Measurements from ENCODE around the gene TUBB3.

The TUBB3 gene

DNA sequence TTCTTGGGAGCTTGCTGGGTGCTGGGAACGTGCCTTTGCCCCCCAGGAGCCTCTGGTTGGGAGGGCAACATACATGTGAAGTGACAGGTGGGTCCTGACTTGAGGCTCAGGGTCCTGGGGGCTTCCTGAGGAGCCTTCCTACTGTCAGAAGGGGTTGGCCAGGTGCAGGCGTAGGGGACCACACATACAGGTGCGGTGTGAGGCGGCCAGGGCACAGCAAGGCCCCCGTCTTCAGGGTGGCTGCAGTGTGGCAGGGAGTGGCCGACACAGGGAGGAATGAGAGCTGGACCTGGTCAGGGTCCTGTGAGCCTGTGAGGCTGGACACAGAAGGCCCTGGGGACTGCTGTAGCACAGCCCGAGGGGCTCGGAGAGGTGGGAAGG lies 39.1 kb upstream of the TUBB3 start:
- no peak for DNase-seq (ENCODE audit: low read depth in 2 of 2)
- no peak overlapping the region for H3K4me3 ChIP-seq (replicated peaks in 1 of 2; ENCODE audit: low read depth in 2 of 2, low read length in 2 of 2)
- no peak for TF ChIP-seq CTCF (IDR thresholded peaks at IDR 0.05; ENCODE audit: low read depth, low read length)

GRCh38 chr16:89887243-89887642 lies 35.9 kb upstream of the TUBB3 start:
- TF ChIP-seq CTCF (IDR thresholded peaks at IDR 0.05; ENCODE audit: low read depth, low read length): no peak
- no peak for DNase-seq (ENCODE audit: low read depth in 2 of 2)
- H3K4me3 ChIP-seq (replicated peaks in 1 of 2; ENCODE audit: low read depth in 2 of 2, low read length in 2 of 2): no peak overlapping the region

DNA sequence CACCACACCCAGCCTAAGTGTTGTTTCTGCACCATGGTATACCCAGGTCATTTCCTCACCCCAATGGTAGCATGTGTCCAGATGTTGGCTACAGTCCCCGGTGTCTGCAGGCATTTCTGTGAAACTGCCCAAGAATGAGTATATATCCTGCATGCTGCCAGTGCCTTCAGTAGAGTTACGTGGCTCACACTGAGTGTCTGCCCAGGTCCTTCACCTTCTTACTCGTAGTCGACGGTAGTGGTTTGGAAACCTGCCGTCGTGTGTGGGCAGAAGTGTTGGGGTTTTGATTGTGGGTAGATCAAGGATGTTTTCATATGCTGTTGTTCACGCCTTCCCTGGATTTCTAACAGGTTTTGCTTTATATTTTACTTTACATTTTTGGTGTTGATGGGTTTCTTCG lies 32.9 kb upstream of the TUBB3 start:
- no peak for TF ChIP-seq CTCF (IDR thresholded peaks at IDR 0.05; ENCODE audit: low read depth, low read length)
- H3K4me3 ChIP-seq (replicated peaks in 1 of 2; ENCODE audit: low read depth in 2 of 2, low read length in 2 of 2): no peak overlapping the region
- DNase-seq (ENCODE audit: low read depth in 2 of 2): no peak

DNA sequence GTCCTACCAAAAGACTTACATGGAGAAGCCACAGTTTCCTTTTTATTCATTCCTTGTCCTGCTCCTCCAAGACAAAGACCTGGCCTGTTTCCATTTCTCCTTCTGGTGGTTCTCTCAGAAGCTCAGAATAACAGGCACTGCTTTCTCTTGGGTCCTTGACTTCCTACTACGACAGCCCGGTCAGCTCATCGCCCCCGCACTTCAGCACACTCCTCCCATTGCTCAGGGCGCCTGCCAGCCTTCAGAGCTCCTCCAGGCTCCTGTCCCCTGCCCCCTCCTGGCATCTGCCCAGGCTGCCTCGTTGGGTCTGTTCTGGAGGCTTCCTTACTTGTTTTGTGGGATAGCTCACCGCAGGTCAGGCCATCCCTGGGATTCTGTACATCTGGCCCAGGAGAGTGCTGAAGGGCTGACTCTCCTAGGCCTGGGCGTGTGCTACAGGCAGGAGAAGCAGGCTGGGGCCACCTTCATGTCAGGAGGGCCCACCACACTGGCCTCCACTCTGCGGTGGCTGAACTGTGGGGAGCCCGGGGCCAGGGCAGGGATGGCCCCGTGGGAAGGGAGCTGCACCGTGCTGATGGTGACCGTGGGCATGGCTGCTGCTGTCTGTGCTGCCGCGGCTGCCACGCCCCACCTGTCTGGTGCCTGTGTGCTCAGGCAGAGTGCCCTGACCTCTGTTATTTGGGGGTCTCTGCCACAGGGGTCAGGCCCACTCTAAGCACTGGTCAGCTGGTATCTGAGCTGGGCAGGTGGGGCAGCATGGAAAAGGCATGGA lies 32.1 kb upstream of the TUBB3 start:
- DNase-seq (ENCODE audit: low read depth in 2 of 2): peak; percentile 45 to 76
- no peak for TF ChIP-seq CTCF (IDR thresholded peaks at IDR 0.05; ENCODE audit: low read depth, low read length)
- H3K4me3 ChIP-seq (replicated peaks in 1 of 2; ENCODE audit: low read depth in 2 of 2, low read length in 2 of 2): no peak overlapping the region

DNA sequence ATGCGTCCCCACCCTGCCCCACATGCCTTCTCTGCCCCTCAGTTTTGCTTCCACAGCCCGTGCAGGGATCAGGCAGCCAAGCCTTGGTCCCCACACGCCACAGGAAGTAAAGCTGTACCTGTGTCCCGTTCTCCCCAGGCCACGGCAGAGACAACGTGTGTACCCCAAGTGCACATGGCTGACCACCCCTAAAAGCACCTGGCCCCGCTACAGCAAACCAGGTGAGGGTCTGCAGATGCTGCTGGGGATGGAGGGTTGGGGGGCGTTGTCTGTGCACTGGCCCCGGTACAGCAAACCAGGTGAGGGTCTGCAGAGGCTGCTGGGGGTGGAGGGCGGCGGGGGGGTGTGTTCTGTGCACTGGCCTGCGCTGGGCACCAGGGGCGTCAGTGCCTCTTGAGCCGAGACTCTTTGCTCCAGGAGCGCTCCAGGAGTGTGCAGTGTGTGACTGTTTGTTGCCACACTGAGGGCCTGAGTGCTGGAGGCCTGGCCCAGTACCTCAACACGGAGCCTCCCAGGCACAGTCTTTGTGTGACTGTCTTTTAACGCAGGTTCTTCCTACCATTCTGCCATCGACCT lies 31.0 kb upstream of the TUBB3 start:
- H3K4me3 ChIP-seq (replicated peaks in 1 of 2; ENCODE audit: low read depth in 2 of 2, low read length in 2 of 2): no peak overlapping the region
- no peak for TF ChIP-seq CTCF (IDR thresholded peaks at IDR 0.05; ENCODE audit: low read depth, low read length)
- no peak for DNase-seq (ENCODE audit: low read depth in 2 of 2)

DNA sequence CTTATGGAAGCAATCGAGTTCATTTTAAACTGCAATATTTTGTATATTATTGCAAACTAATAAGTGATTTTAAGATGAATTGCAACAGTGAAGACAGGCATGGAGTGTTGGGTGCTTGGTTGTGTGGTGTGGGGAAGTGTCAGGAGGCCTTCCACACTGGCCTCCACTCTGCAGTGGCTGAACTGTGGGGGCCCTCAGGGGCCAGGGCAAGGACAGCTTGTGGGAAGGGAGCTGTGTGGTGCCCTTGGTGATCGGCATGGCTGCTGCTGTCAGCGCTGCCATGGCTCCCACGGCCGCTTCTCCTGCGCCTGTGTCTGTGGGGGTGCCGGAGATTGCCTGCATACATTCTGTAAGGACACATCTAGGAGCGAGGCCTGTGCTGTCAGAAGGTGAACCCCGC lies 30.5 kb upstream of the TUBB3 start:
- no peak overlapping the region for H3K4me3 ChIP-seq (replicated peaks in 1 of 2; ENCODE audit: low read depth in 2 of 2, low read length in 2 of 2)
- no peak for DNase-seq (ENCODE audit: low read depth in 2 of 2)

More for the DNA sequence above, 30.5 kb upstream of the TUBB3 start:
- TF ChIP-seq CTCF (IDR thresholded peaks at IDR 0.05; ENCODE audit: low read depth, low read length): no peak
